ENCODE results near the gene ZBTB7A.

Gene ZBTB7A

GRCh38 chr19:4093643-4094175 lies 27.0 kb upstream of the ZBTB7A start:
- no peak for DNase-seq

DNA sequence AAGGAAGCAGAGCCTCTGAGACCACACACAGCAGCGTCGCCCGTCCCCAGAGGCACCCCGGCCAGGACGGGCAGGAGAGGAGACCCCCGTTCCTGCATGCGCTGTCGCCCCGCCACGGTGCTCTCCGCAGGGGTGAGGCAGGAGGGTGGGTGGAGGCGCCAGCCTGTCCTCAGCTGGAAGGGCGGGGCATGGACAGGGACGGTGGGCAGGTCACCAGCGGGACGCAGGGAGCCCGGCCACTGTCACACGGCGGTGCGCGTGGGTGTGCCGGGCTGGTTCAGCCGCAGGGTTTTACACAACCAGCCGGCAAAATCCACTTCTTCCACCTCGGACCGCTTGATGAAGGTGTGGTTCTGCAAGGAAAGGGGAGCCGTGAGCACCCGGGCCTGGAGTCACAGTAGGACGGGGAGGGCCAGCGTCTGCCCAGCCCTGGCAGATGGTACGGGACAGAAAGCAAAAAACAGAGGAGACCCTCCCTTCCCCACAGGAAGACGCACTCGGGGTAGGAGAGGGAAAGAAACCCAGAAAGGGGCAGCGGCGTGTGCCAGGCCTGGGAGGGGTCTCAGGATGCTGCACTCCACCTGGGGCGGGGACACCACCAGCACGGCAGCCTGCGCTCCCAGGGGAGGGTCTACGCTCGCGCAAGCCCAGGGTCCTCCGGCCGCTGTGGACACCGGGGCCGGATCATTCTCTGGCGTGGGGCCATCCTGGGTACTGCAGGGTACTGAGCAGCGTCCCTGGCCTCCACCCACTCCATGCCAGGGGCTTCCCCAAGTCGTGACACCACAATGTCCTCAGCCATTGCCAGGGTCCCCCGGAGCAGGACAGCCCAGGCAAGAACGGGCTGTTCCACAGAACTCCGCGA lies 23.9 kb upstream of the ZBTB7A start:
- DNase-seq = no peak

- DNase-seq = no peak
Observed at GRCh38 chr19:4089946-4090345, 23.2 kb upstream of the ZBTB7A start.

GRCh38 chr19:4089400-4089908 lies 22.8 kb upstream of the ZBTB7A start:
- no peak for DNase-seq

GRCh38 chr19:4088975-4089374 lies 22.3 kb upstream of the ZBTB7A start:
- no peak for DNase-seq

DNA sequence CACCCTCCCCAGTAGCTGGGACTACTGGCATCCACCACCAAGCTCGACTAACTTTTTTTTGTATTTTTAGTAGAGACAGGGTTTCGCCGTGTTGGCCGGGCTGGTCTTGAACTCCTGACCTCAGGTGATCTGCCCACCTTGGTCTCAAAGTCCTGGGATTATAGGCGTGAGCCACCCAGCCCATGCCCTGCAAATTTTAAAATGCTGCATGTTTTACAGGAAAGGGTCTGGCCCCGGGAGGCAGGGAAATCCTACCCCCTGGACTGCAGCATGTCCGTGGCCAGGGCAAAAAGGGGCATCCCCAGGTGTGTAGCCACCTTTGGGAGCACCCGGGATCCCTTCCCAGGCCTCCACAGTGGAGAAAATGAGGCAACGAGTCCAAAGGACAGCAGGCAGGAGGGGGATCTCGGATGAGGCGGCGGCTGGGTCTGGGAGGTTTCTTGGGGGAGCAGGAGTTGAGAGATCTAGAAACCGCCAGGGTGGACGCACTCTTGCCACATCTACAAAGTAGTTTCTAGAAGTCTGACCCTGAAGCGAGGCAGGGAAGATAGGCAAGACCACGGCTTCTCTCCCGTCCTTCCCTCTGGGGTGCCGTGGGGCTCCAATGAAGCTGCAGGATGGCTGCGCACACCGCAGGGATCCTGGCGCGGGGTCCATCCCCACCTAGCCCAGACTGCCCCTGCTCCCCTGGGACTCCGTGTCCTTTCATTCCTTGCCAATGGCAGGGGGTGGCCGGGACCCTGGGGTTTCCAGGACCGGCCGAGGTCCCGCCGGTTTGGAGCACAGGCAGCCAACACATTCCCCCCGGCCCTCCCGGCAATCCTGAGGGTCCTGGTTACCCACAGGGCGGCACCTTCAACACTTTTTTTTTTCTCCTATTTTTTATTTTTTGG lies 21.3 kb upstream of the ZBTB7A start:
- no peak for DNase-seq

- DNase-seq = no peak
Observed at GRCh38 chr19:4086411-4086867, 19.7 kb upstream of the ZBTB7A start.

GRCh38 chr19:4084547-4084877 lies 17.8 kb upstream of the ZBTB7A start:
- DNase-seq = no peak

GRCh38 chr19:4083677-4084546 lies 17.2 kb upstream of the ZBTB7A start:
- no peak for DNase-seq

DNA sequence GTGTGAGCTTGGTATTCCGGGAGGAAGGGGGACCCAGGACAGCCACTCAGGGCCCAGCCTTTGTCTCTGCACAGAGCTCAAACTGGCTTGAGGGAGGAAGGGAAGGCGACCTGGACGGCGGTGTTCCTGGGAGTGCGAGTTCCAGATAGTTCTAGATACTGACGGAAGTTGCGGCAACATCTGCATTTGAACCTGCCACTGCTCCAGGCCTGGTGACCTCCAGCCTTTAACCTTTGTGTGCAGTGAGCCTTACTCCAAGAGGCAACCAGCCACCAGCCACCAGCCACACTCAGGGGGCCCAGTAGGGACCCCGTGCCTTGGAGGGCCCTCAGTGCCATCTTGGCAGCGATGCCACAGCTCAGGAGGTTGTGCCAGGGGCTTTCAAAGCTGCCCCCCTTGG lies 15.5 kb upstream of the ZBTB7A start:
- DNase-seq = no peak

DNA sequence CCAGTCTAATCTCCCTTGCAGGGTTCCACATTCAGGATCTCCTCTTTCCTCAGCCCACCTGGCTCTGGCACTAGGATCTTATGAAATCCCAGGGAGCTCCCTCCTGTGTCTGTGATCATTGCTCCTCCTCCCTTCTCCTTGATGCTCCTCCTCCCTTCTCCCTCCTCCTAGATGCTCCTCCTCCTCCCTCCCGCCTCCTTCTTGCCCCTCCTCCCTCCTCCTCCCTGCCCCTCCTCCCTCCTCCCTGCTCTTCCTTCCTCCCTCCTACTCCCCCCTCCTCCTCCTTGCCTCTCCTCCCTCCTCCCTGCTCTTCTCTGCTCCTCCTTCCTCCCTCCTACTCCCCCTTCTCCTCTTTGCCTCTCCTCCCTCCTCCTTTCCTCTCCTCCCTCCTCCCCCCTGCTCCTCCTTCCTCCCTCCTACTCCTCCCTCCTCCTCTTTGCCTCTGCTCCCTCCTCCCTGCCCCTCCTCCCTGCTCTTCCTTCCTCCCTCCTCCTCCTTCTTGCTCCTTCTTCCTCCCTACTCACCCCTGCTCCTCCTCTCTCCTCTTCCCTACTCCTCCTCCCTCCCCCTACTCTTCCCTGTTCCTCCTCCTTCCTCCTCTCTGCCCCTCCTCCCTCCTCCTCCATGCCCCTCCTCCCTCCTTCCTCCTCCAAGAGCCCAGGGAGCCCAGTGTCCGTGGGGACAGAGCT lies 14.9 kb upstream of the ZBTB7A start:
- DNase-seq = peak in 1 of 2 experiments; percentile 58

DNA sequence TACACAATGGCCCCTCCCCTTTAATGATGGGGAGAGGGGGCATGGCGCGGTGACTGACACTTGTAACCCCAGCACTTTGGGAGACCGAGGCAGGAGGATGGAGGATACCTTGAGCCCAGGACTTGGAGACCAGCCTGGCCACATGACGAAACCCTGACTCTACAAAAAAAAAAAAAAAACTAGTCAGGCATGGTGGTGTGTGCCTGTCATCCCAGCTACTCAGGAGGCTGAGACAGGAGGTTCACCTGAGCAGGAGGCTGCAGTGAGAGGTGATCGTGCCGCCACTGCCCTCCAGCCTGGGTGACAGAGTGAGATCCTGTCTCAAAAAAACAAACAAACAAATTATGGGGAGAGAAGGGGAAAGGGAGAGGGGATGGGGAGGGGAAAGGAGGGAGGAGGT lies 13.8 kb upstream of the ZBTB7A start:
- no peak for DNase-seq

DNA sequence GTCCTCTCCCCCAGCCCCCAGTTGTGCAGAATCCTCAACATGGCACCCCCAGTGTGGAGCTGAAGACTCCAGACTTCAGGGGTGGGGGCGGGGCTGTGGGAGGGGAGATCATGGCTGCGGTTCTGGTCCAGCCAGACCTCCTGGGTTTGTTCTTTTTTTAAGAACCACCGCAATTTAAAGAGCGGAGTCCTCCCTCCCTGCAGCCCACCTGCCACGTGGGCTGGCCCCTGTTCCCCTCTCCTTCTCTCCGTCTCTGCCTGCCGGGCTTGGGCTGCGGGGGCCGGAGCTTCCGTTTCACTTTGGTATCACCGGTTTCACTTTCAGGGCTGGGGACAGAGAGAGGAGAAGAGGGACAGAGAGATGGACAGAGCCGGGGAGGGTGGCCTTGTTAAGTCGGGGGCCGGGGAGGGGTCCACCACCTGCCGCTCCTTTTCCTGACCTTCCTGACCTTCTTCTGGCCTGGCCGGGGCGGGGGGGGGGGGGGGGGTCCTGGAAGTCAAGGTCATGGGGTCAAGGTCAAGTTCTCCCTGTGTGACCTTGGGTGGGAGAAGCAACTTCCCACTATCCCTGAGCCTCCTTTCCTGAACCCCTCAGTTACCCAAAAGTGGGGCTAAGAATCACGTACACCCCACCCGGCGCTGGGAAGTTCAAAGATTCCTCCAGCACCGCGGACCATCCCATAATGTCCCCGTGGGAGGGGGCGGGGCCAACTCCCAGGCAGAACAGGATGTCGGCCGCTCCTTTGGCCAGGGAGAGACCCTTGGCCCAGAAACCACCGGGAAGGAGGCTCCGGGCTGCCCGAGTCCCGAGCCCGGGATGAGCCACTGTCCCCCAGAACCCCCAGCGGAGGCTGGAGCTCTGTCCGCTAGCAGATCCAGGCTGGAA lies 11.3 kb upstream of the ZBTB7A start:
- no peak for DNase-seq

DNA sequence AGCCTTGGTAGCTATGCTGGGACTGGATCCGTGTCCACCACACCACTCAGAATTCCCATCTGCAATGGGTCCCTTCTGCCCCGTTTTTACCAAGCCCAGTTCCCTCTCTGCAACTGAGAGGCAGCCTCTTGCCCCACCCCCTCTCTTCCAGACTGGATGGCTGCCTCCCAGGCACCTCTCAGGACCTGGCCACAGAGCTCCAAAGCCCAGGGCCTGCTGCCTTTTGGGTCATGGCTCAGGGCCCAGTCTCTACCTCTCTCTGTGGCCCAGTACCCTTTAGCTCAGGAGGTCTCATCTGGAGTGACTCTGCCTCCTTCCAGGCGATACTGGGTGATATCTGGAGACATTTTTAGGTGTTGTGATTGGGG lies 10.3 kb upstream of the ZBTB7A start:
- DNase-seq = no peak

GRCh38 chr19:4075373-4075772 lies 8.7 kb upstream of the ZBTB7A start:
- no peak for DNase-seq

DNA sequence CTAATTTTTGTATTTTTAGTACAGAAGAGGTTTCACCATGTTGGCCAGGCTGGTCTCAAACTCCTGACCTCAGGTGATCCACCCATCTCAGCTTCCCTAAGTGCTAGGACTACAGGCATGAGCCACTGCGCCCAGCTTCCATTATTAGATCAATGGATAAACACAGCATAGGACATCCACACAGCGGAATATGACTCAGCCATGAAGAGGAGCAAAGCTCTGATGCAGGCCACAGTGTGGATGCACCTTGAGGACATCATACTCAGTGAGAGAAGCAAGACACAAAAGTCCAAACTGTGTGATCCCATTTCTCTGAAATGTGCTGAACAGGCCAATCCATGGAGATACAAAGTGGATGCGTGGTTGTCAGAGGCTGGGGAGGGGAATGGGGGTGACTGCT lies 4.9 kb upstream of the ZBTB7A start:
- no peak for DNase-seq

GRCh38 chr19:4069331-4069959 lies 2.7 kb upstream of the ZBTB7A start:
- no peak for DNase-seq

DNA sequence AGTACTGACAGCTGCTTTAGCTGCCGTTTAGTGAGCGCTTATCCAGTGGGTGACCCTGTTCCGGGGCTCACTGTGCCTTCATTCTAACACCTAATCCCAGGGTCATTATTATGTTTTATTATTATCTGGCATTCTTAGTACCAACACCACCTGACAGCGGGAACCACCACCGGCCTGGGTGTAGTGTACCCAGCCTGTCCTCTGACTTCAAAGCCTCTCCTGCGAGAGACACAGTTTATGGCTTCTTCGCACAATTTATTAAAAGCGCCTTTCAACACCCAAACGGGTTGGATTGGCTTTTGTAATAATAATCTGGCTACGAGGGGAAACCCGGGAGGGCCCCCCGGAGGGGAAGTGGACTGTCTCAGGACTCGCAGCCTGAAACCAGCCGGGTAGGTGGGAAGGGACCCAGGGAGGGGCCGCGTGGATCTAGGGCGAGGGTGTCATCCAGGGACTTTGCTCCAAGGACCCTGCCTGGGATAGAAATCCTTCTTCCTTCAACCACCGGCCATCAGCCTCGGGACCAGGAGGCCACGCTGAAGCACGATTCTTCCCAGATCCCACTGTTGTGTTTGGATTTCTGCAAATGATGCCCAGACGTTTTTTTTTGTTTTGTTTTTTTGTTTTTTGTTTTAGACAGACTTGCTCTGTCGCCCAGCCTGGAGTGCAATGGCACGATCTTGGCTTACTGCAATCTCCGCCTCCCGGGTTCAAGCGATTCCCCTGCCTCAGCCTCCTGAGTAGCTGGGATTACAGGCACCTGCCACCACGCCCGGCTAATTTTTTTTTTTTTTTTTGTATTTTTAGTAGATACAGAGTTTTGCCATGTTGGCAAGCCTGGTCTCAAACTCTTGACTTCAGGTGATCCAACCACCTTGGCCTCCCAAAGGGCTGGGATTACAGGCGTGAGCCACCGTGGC lies 1.6 kb upstream of the ZBTB7A start:
- DNase-seq = no peak

DNA sequence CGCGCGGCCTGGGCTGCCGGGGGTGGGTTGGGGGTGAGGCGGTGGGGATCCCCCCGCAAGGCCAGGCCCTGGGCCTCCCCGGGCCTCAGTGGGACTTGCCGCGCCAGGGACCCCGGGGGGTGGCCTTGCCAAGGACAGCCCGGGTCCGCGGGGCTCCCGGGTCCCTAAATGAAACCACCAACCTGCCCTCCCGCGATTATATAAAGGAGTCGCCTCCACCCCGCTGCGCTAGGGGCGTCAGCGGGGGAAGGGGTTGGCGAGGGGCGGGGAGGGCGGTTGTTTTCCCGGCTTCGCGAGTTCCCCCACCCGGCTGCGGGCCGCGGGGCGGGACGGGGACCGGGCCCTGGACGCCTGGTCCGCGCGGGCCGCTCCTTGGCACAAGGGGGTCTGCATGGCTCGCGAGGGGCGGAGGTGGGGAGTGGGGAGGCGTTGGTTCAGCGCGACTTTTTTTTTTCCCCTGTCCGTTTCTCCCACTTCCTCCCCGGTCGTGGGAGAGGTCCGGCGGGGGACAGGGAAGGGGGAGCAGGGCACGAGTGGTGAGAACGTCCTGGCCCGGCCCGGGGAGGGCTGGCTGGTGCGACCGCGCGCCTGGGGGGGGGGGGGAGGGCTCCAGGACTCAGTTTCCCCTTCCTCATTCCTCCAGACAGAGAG lies 822 bp upstream of the ZBTB7A start:
- DNase-seq = no peak
